A549 (cell line): ENCODE data around the gene RUNX2. TPM values are rescaled to one million over a fixed set of nuclear protein-coding genes. Genes with fewer than 3 reads are reported as not detected.

Source experiments
- ATAC-seq, 2 experiments: fragments of 200-7000 bp in 1 of 2; fragments of >200 bp in 1 of 2; cut with Nextera tagmentation in 1 of 2; cut with Tn5 transposase in 1 of 2; 3 replicates each; pipeline versions ENCODE4 v1.8.0 to v1.9.1; 2018 to 2020; ENCODE audit warnings: mild to moderate bottlenecking in 1 of 2, moderate library complexity in 1 of 2
- CTCF ChIA-PET: fragments of 300-600 bp; sonication (Branson Sonifier 250); formaldehyde crosslinking; extraction: SDS; loops from one replicate; lab custom pipeline; 2021; ENCODE audit warnings: antibody characterized with exemption, inconsistent platforms; lab: Yijun Ruan, JAX
- POLR2A ChIA-PET: fragments of 350-600 bp; formaldehyde crosslinking; extraction: SDS; loops from one replicate; lab custom pipeline; 2021; ENCODE audit warnings: antibody characterized with exemption, inconsistent platforms; lab: Yijun Ruan, JAX
- DNase-seq, 2 experiments: peaks; one replicate each; pipeline versions ENCODE4 v3.0.0 to v3.0.0-alpha.2; 2011 to 2016; ENCODE audit warnings: low read depth in 1 of 2, low spot score in 1 of 2
- FAIRE-seq: peaks from 2 replicates; lab custom pipeline; 2011; peaks lifted over from hg19 to GRCh38; lab: Jason Lieb, UNC
- H3K27ac ChIP-seq, 2 experiments: fragments of >200 bp; sonication (Bioruptor Twin); formaldehyde crosslinking; 3 replicates each; pipeline ENCODE4 v1.5.1; 2016 to 2017
- H3K4me1 ChIP-seq: fragments of >200 bp; sonication (Bioruptor Twin); formaldehyde crosslinking; 3 replicates; pipeline ENCODE4 v1.6.1; 2016
- H3K4me2 ChIP-seq: fragments of >200 bp; sonication (Bioruptor Twin); formaldehyde crosslinking; 3 replicates; pipeline ENCODE4 v1.6.1; 2016
- H3K4me3 ChIP-seq: fragments of >200 bp; sonication (Bioruptor Twin); formaldehyde crosslinking; 3 replicates; pipeline ENCODE4 v1.5.1; 2016
- H3K9me3 ChIP-seq: fragments of >200 bp; sonication (Bioruptor Twin); formaldehyde crosslinking; 3 replicates; pipeline ENCODE4 v1.6.1; 2016
- ATOH8 ChIP-seq: fragments of 250-450 bp; sonication (Bioruptor Pico); IDR thresholded peaks from 2 replicates; pipeline ENCODE4 v1.5.0; 2020; ENCODE audit warnings: low read depth, mild to moderate bottlenecking, moderate library complexity
- BCL3 ChIP-seq: fragments of >200 bp; sonication (Bioruptor Twin); formaldehyde crosslinking; IDR thresholded peaks from 3 replicates; pipeline ENCODE4 v1.6.1; 2016
- BHLHE40 ChIP-seq: IDR thresholded peaks from 2 replicates; pipeline ENCODE4 v1.6.1; 2012; ENCODE audit warnings: low read depth, low read length, inconsistent platforms
- CBX8 ChIP-seq: fragments of 200-600 bp; sonication (generic); IDR thresholded peaks from 2 replicates; pipeline ENCODE4 v1.6.1; 2016
- CHD4 ChIP-seq: fragments of 200-600 bp; sonication (generic); IDR thresholded peaks from 2 replicates; pipeline ENCODE4 v1.6.1; 2016; ENCODE audit warnings: antibody characterized with exemption, mild to moderate bottlenecking, borderline replicate concordance
- EP300 ChIP-seq, 2 experiments: fragments of >200 bp; sonication (Bioruptor Twin); formaldehyde crosslinking; IDR thresholded peaks; 2 replicates in 1 of 2; 3 replicates in 1 of 2; pipeline ENCODE4 v1.6.1; 2016 to 2017
- FOXS1 ChIP-seq: fragments of 250-450 bp; sonication (Bioruptor Pico); IDR thresholded peaks from 2 replicates; pipeline ENCODE4 v1.5.0; 2020; ENCODE audit warnings: mild to moderate bottlenecking, moderate library complexity
- GATA3 ChIP-seq: IDR thresholded peaks from 2 replicates; pipeline ENCODE4 v1.6.1; 2012; ENCODE audit warnings: borderline replicate concordance
- HEYL ChIP-seq: fragments of 250-450 bp; sonication (Bioruptor Pico); IDR thresholded peaks from 2 replicates; pipeline ENCODE4 v1.8.0; 2021; ENCODE audit warnings: mild to moderate bottlenecking, moderate library complexity
- HMGXB4 ChIP-seq: fragments of 250-450 bp; sonication (Bioruptor Pico); IDR thresholded peaks from 2 replicates; pipeline ENCODE4 v1.5.0; 2021; ENCODE audit warnings: mild to moderate bottlenecking, moderate library complexity, borderline replicate concordance
- HOXB13 ChIP-seq: fragments of 250-450 bp; sonication (Bioruptor Pico); IDR thresholded peaks from 2 replicates; pipeline ENCODE4 v1.5.0; 2020; ENCODE audit warnings: low read depth, mild to moderate bottlenecking, moderate library complexity
- HOXB5 ChIP-seq: fragments of 250-450 bp; sonication (Bioruptor Pico); IDR thresholded peaks from 2 replicates; pipeline ENCODE4 v1.5.0; 2020; ENCODE audit warnings: mild to moderate bottlenecking, moderate library complexity
- KDM1A ChIP-seq: fragments of 200-600 bp; sonication (generic); IDR thresholded peaks from 2 replicates; pipeline ENCODE4 v1.6.1; 2016; ENCODE audit warnings: low read depth, mild to moderate bottlenecking
- KDM5A ChIP-seq: fragments of 200-600 bp; sonication (generic); IDR thresholded peaks from 2 replicates; pipeline ENCODE4 v1.6.1; 2016; ENCODE audit warnings: antibody characterized with exemption, mild to moderate bottlenecking
- MAX ChIP-seq: IDR thresholded peaks from 2 replicates; pipeline ENCODE4 v1.6.1; 2012
- MYC ChIP-seq: IDR thresholded peaks from 2 replicates; pipeline ENCODE4 v1.6.1; 2012; ENCODE audit warnings: mild to moderate bottlenecking, inconsistent platforms, low read length, improper control_type of control experiment, borderline replicate concordance
- NPAS2 ChIP-seq: fragments of 250-450 bp; sonication (Bioruptor Pico); IDR thresholded peaks from 2 replicates; pipeline ENCODE4 v1.8.0; 2022; ENCODE audit warnings: mild to moderate bottlenecking, moderate library complexity, borderline replicate concordance
- PBX3 ChIP-seq: IDR thresholded peaks from 2 replicates; pipeline ENCODE4 v1.6.1; 2012
- RARB ChIP-seq: fragments of 250-450 bp; sonication (Bioruptor Pico); IDR thresholded peaks from 2 replicates; pipeline ENCODE4 v1.8.0; 2021; ENCODE audit warnings: mild to moderate bottlenecking, moderate library complexity
- RCOR1 ChIP-seq: fragments of 150-350 bp; IDR thresholded peaks from 2 replicates; pipeline ENCODE4 v1.6.1; 2014; ENCODE audit warnings: antibody characterized with exemption, low read length, low read depth
- RFX5 ChIP-seq: fragments of 450-650 bp; IDR thresholded peaks from 2 replicates; pipeline ENCODE4 v1.7.1; 2014; ENCODE audit warnings: antibody characterized with exemption, mild to moderate bottlenecking, moderate library complexity
- RNF2 ChIP-seq: fragments of 200-600 bp; sonication (generic); IDR thresholded peaks from 2 replicates; pipeline ENCODE4 v1.6.1; 2016; ENCODE audit warnings: low read depth, mild to moderate bottlenecking, antibody characterized with exemption, moderate library complexity, borderline replicate concordance
- SREBF2 ChIP-seq: fragments of 450-650 bp; IDR thresholded peaks from 2 replicates; pipeline ENCODE4 v1.6.1; 2014; ENCODE audit warnings: mild to moderate bottlenecking, moderate library complexity
- TFCP2L1 ChIP-seq: fragments of 250-450 bp; sonication (Bioruptor Pico); IDR thresholded peaks from 2 replicates; pipeline ENCODE4 v1.5.0; 2021; ENCODE audit warnings: mild to moderate bottlenecking
- TP53 ChIP-seq: fragments of 250-450 bp; sonication (Bioruptor Pico); IDR thresholded peaks from 2 replicates; pipeline ENCODE4 v1.5.0; 2021; ENCODE audit warnings: mild to moderate bottlenecking, moderate library complexity
- ZC3H11A ChIP-seq: fragments of 450-650 bp; IDR thresholded peaks from 2 replicates; pipeline ENCODE4 v1.6.1; 2014; ENCODE audit warnings: antibody characterized with exemption, mild to moderate bottlenecking
- ZFP36 ChIP-seq: fragments of 450-650 bp; IDR thresholded peaks from 2 replicates; pipeline ENCODE4 v1.6.1; 2014; ENCODE audit warnings: borderline replicate concordance; ENCODE audit not compliant: partially characterized antibody
- WGBS: methylation state at CpG from one replicate; pipeline ENCODE4 v1.1.6; 2017; ENCODE audit errors: missing lambda C conversion rate; 5-methylcytosine and 5-hydroxymethylcytosine counted together
- polyA plus RNA-seq, 4 experiments: library from polyadenylated mRNA; depleted of rRNA in 3 of 4; stranded (reverse); fragments of >200 nt; fragmentation: RNase III in 1 of 4; extraction: RNeasy Plus Mini Kit Qiagen cat#74134 plus additional on column Dnase treatment in 1 of 4; gene quantifications; 2 replicates in 3 of 4; 3 replicates in 1 of 4; pipeline ENCODE4 v1.2.3, GENCODE V29; 2011 to 2017

The RUNX2 gene
- polyA plus RNA-seq, 2 of the 4 experiments (the other 2 are of a cell fraction), result 0.13 to 0.83 TPM

GRCh38 chr6:45690846-45691245 lies 362.7 kb downstream of the RUNX2 start:
- FAIRE-seq, result no peak

GRCh38 chr6:45691426-45691825 lies 363.3 kb downstream of the RUNX2 start:
- no peaks in the 10 kb centered on the region for H3K9me3 ChIP-seq
- no peak overlapping the region for H3K4me2 ChIP-seq
- WGBS, result 22% methylated on average over 2 of the region's 2 CpGs
- no peaks in the 10 kb centered on the region for H3K4me1 ChIP-seq
- H3K27ac ChIP-seq, result no peak overlapping the region
- no peak overlapping the region for H3K4me3 ChIP-seq
- CTCF ChIA-PET, result no interaction called here
- no peak for ATAC-seq
- no peak for DNase-seq
- POLR2A ChIA-PET, result no interaction called here
- TF ChIP-seq ZFP36, result no peak
- no peak for TF ChIP-seq RCOR1
- no peak for TF ChIP-seq SREBF2
- TF ChIP-seq EP300 (IDR thresholded peaks at IDR 0.05), result no peak
- no peak for TF ChIP-seq KDM5A
- no peak for TF ChIP-seq TFCP2L1 (CRISPR knock-in tag)
- no peak for TF ChIP-seq HOXB5 (CRISPR knock-in tag)
- TF ChIP-seq NPAS2 (CRISPR knock-in tag), result no peak
- TF ChIP-seq CBX8, result no peak
- TF ChIP-seq TP53 (CRISPR knock-in tag), result no peak
- TF ChIP-seq BCL3, result no peak
- TF ChIP-seq ATOH8 (CRISPR knock-in tag), result no peak
- TF ChIP-seq HMGXB4, result no peak
- no peak for TF ChIP-seq CHD4
- no peak for TF ChIP-seq HEYL
- no peak for TF ChIP-seq MYC
- no peak for TF ChIP-seq PBX3
- no peak for TF ChIP-seq MAX
- TF ChIP-seq HOXB13 (CRISPR knock-in tag), result no peak
- TF ChIP-seq RARB (CRISPR knock-in tag), result no peak
- FAIRE-seq, result no peak

More at GRCh38 chr6:45690846-45691245, 362.7 kb downstream of the RUNX2 start:
- ATAC-seq, result no peak
- H3K4me3 ChIP-seq, result no peak overlapping the region
- TF ChIP-seq SREBF2, result no peak
- TF ChIP-seq RARB (CRISPR knock-in tag), result no peak
- no peak for TF ChIP-seq RNF2
- TF ChIP-seq FOXS1, result no peak
- no peak for TF ChIP-seq GATA3
- TF ChIP-seq RFX5, result no peak
- no peak for TF ChIP-seq KDM1A
- no peak for TF ChIP-seq ZC3H11A
- no peak for TF ChIP-seq BHLHE40
- TF ChIP-seq, all 56 proteins: peak for 0
- no peak for DNase-seq
- Histone ChIP-seq H3K27ac (no peak overlapping the region), H3K4me2 (no peak overlapping the region), H3K4me1 (no peaks in the 10 kb centered on the region), H3K9me3 (no peaks in the 10 kb centered on the region)
- POLR2A ChIA-PET, result no interaction called here
- CTCF ChIA-PET, result interaction anchor here (1.3 kb wide), 1 partner anchor 8 kb away, joined by 3 read pairs; no protein-coding TSS in a partner anchor
- WGBS, result 83% methylated on average over 1 of the region's 1 CpG
